Keratinocyte (primary cell): ENCODE data around the gene CMIP. TPM values are rescaled to one million over a fixed set of nuclear protein-coding genes. Genes with fewer than 3 reads are reported as not detected.

Experiments
- DNase-seq: peaks from one replicate; pipeline ENCODE4 v3.0.0-alpha.2; 2011; ENCODE audit warnings: low read depth, missing footprints, low spot score
- FAIRE-seq: peaks from 2 replicates; lab custom pipeline; 2011; peaks lifted over from hg19 to GRCh38; lab: Jason Lieb, UNC
- H2AFZ ChIP-seq: 2 replicates; pipeline ENCODE4 v1.6.0; 2012; ENCODE audit warnings: low read length, control low read depth, inconsistent platforms; ENCODE audit not compliant: control insufficient read depth
- H3K27ac ChIP-seq: 2 replicates; pipeline ENCODE4 v1.5.1; 2011; ENCODE audit warnings: low read length; ENCODE audit not compliant: control insufficient read depth, insufficient read depth
- H3K27me3 ChIP-seq: 3 replicates; pipeline ENCODE4 v1.6.0; 2011; ENCODE audit warnings: low read length; ENCODE audit not compliant: control insufficient read depth, insufficient read depth; ENCODE audit errors: extremely low read depth
- H3K36me3 ChIP-seq, 2 experiments: 2 replicates in 1 of 2; 3 replicates in 1 of 2; pipeline ENCODE4 v1.5.1; 2011; ENCODE audit warnings: low read length in 2 of 2, mild to moderate bottlenecking in 1 of 2; ENCODE audit not compliant: control insufficient read depth in 2 of 2, insufficient read depth in 2 of 2; ENCODE audit errors: extremely low read depth in 1 of 2
- H3K4me1 ChIP-seq: 3 replicates; pipeline ENCODE4 v1.5.1; 2011; ENCODE audit warnings: low read length; ENCODE audit not compliant: control insufficient read depth, insufficient read depth; ENCODE audit errors: extremely low read depth
- H3K4me2 ChIP-seq: 3 replicates; pipeline ENCODE4 v1.6.0; 2011; ENCODE audit warnings: low read depth, low read length; ENCODE audit not compliant: control insufficient read depth, insufficient read depth; ENCODE audit errors: extremely low read depth
- H3K4me3 ChIP-seq, 3 experiments: fragments of 200-600 bp in 1 of 3; sonication (generic) in 1 of 3; 2 replicates in 2 of 3; 3 replicates in 1 of 3; pipeline ENCODE4 v1.5.1; 2011 to 2016; ENCODE audit warnings: low read length in 3 of 3, mild to moderate bottlenecking in 3 of 3, control low read depth in 2 of 3, inconsistent platforms in 1 of 3, low read depth in 1 of 3, mixed read lengths in 1 of 3, mixed run types in 1 of 3, moderate library complexity in 1 of 3; ENCODE audit not compliant: control insufficient read depth in 2 of 3, insufficient read depth in 2 of 3; ENCODE audit errors: extremely low read depth in 1 of 3
- H3K79me2 ChIP-seq: 2 replicates; pipeline ENCODE4 v1.6.0; 2012; ENCODE audit warnings: low read length; ENCODE audit not compliant: control insufficient read depth, insufficient read depth
- H3K9ac ChIP-seq: 3 replicates; pipeline ENCODE4 v1.6.0; 2011; ENCODE audit warnings: low read length; ENCODE audit not compliant: control insufficient read depth, insufficient read depth; ENCODE audit errors: extremely low read depth
- H3K9me1 ChIP-seq: 3 replicates; pipeline ENCODE4 v1.6.0; 2011; ENCODE audit warnings: low read length; ENCODE audit not compliant: control insufficient read depth, insufficient read depth; ENCODE audit errors: extremely low read depth
- H3K9me3 ChIP-seq: 2 replicates; pipeline ENCODE4 v1.5.1; 2012; ENCODE audit warnings: low read depth, low read length; ENCODE audit not compliant: control insufficient read depth
- H4K20me1 ChIP-seq: 3 replicates; pipeline ENCODE4 v1.6.0; 2011; ENCODE audit warnings: low read length; ENCODE audit not compliant: control insufficient read depth, insufficient read depth; ENCODE audit errors: extremely low read depth
- CTCF ChIP-seq, 3 experiments: IDR thresholded peaks in 1 of 3; conservative IDR thresholded peaks in 1 of 3; optimal IDR thresholded peaks in 1 of 3; 2 replicates in 2 of 3; 3 replicates in 1 of 3; pipeline versions ENCODE3 to v1.5.1; 2011; ENCODE audit warnings: low read length in 3 of 3, mild to moderate bottlenecking in 3 of 3, moderate library complexity in 2 of 3, control low read depth in 1 of 3, inconsistent platforms in 1 of 3; ENCODE audit not compliant: insufficient read depth in 2 of 3; ENCODE audit errors: extremely low read depth in 1 of 3
- EZH2 ChIP-seq: IDR thresholded peaks from one replicate; pipeline ENCODE4 v1.6.1; 2012; ENCODE audit warnings: inconsistent platforms, mild to moderate bottlenecking, low read length, moderate library complexity
- dilution Hi-C: fragments of 300-500 bp; cut with MboI; formaldehyde crosslinking; loops from one replicate; pipeline ENCODE4 v1.7.0; 2020; ENCODE audit warnings: low sequenced_read_pairs; ENCODE audit not compliant: extremely low pct_ligation_motif_present
- polyA plus RNA-seq, 5 experiments: library from polyadenylated mRNA; depleted of rRNA in 3 of 5; stranded (reverse) in 3 of 5; stranded (forward) in 1 of 5; unstranded in 1 of 5; fragments of >200 nt; gene quantifications; 1 replicate in 1 of 5; 2 replicates in 3 of 5; 3 replicates in 1 of 5; pipeline versions ENCODE4 v1.2.1 to v1.2.3, GENCODE V29; 2011 to 2012; ENCODE audit warnings: missing spikeins in 2 of 5, low read depth in 1 of 5, low replicate concordance in 1 of 5

CMIP gene
- polyA plus RNA-seq, 1 donor (not counting 4 experiments of a cell fraction or from before 2014, with no cell fraction given), result 5.0 TPM

- peaks cover 12% of the 10 kb centered on the region for H3K9me1 ChIP-seq
- peak overlapping the region; percentile 87 for H3K9ac ChIP-seq
- peak overlapping the region in 1 of 3 experiments; percentile 10 for H3K4me3 ChIP-seq
- H3K27me3 ChIP-seq, result no peaks in the 10 kb centered on the region
- H2AFZ ChIP-seq, result no peak overlapping the region
- TF ChIP-seq CTCF (optimal IDR thresholded peaks at IDR 0.05 in 1 of 3, IDR thresholded peaks at IDR 0.05 in 1 of 3, conservative IDR thresholded peaks at IDR 0.05 in 1 of 3; ENCODE audit: extremely low read depth in 1 of 3, insufficient read depth in 2 of 3, low read length in 3 of 3) (no peak), EZH2 (no peak)
- peak overlapping the region; percentile 77 for H3K4me2 ChIP-seq
- peaks cover 9% of the 10 kb centered on the region for H4K20me1 ChIP-seq
- DNase-seq (no peak), FAIRE-seq (no peak)
- peaks cover 67% of the 10 kb centered on the region for H3K79me2 ChIP-seq
- H3K36me3 ChIP-seq, result peaks cover under 1 to 3% of the 10 kb centered on the region in 2 experiments
- dilution Hi-C loops, result no loop called here
- H3K9me3 ChIP-seq, result no peaks in the 10 kb centered on the region
- peak overlapping the region; percentile 98 for H3K27ac ChIP-seq
- peaks cover 74% of the 10 kb centered on the region for H3K4me1 ChIP-seq
Observed at GRCh38 chr16:81602256-81602776, 157.7 kb downstream of the CMIP start.

GRCh38 chr16:81602792-81603191, 158.2 kb downstream of the CMIP start:
- Histone ChIP-seq H3K27me3 (no peaks in the 10 kb centered on the region), H2AFZ (no peak overlapping the region), H3K4me1 (peaks cover 76% of the 10 kb centered on the region), H3K27ac (peak overlapping the region; percentile 98), H3K79me2 (peaks cover 64% of the 10 kb centered on the region), H3K9ac (peak overlapping the region; percentile 87), H4K20me1 (peaks cover 9% of the 10 kb centered on the region), H3K4me3 (no peak overlapping the region), H3K36me3 (peaks cover 5 to 6% of the 10 kb centered on the region in 2 experiments), H3K4me2 (peak overlapping the region; percentile 52), H3K9me1 (peaks cover 12% of the 10 kb centered on the region), H3K9me3 (no peaks in the 10 kb centered on the region)
- dilution Hi-C loops, result no loop called here
- TF ChIP-seq EZH2 (no peak), CTCF (optimal IDR thresholded peaks at IDR 0.05 in 1 of 3, IDR thresholded peaks at IDR 0.05 in 1 of 3, conservative IDR thresholded peaks at IDR 0.05 in 1 of 3; ENCODE audit: extremely low read depth in 1 of 3, insufficient read depth in 2 of 3, low read length in 3 of 3) (no peak)
- DNase-seq, result no peak
- no peak for FAIRE-seq
